ENCODE data around the gene SPOCD1.

Gene SPOCD1

GRCh38 chr1:31757989-31758388 lies 57.8 kb downstream of the SPOCD1 start:
- H3K4me3 ChIP-seq (ENCODE audit: low read depth, low read length) = no peak overlapping the region
- TF ChIP-seq CTCF (IDR thresholded peaks at IDR 0.05; ENCODE audit: insufficient read depth, low read depth, low read length, missing control alignments) = no peak
- DNase-seq (ENCODE audit: low read depth) = no peak

- TF ChIP-seq CTCF (IDR thresholded peaks at IDR 0.05; ENCODE audit: insufficient read depth, low read depth, low read length, missing control alignments) = no peak
- no peak overlapping the region for H3K4me3 ChIP-seq (ENCODE audit: low read depth, low read length)
- no peak for DNase-seq (ENCODE audit: low read depth)
These were observed 58.6 kb downstream of the SPOCD1 start for GRCh38 chr1:31757204-31757679.

- DNase-seq (ENCODE audit: low read depth) = no peak
- no peak overlapping the region for H3K4me3 ChIP-seq (ENCODE audit: low read depth, low read length)
- no peak for TF ChIP-seq CTCF (IDR thresholded peaks at IDR 0.05; ENCODE audit: insufficient read depth, low read depth, low read length, missing control alignments)
These were observed 59.2 kb downstream of the SPOCD1 start for GRCh38 chr1:31756578-31756977.

- H3K4me3 ChIP-seq (ENCODE audit: low read depth, low read length) = no peak overlapping the region
- no peak for TF ChIP-seq CTCF (IDR thresholded peaks at IDR 0.05; ENCODE audit: insufficient read depth, low read depth, low read length, missing control alignments)
- no peak for DNase-seq (ENCODE audit: low read depth)
These were observed 59.9 kb downstream of the SPOCD1 start for GRCh38 chr1:31755850-31756492.

GRCh38 chr1:31755197-31755611 lies 60.6 kb downstream of the SPOCD1 start:
- no peak for TF ChIP-seq CTCF (IDR thresholded peaks at IDR 0.05; ENCODE audit: insufficient read depth, low read depth, low read length, missing control alignments)
- H3K4me3 ChIP-seq (ENCODE audit: low read depth, low read length) = no peak overlapping the region
- no peak for DNase-seq (ENCODE audit: low read depth)

GRCh38 chr1:31754397-31754796 lies 61.4 kb downstream of the SPOCD1 start:
- DNase-seq (ENCODE audit: low read depth) = no peak
- TF ChIP-seq CTCF (IDR thresholded peaks at IDR 0.05; ENCODE audit: insufficient read depth, low read depth, low read length, missing control alignments) = no peak
- no peak overlapping the region for H3K4me3 ChIP-seq (ENCODE audit: low read depth, low read length)

Measured in GM12865 (cell line).